Endodermal cell (in vitro differentiated cells): ENCODE data around the gene ACAA2. TPM values are rescaled to one million over a fixed set of nuclear protein-coding genes. Genes with fewer than 3 reads are reported as not detected.

Experiments used
- DNase-seq: peaks from one replicate; pipeline ENCODE4 v3.0.0-alpha.2; 2017
- H3K27ac ChIP-seq: 2 replicates; pipeline ENCODE4 v1.5.1; 2013; ENCODE audit warnings: mild to moderate bottlenecking, low read depth, low read length, moderate library complexity
- H3K27me3 ChIP-seq: 2 replicates; pipeline ENCODE4 v1.6.1; 2013; ENCODE audit warnings: mild to moderate bottlenecking, low read length, moderate library complexity; ENCODE audit not compliant: insufficient read depth, control insufficient read depth, poor library complexity, severe bottlenecking
- H3K36me3 ChIP-seq: 2 replicates; pipeline ENCODE4 v1.7.0; 2013; ENCODE audit warnings: mild to moderate bottlenecking, low read length, moderate library complexity; ENCODE audit not compliant: control insufficient read depth, insufficient read depth
- H3K4me1 ChIP-seq: one replicate; pipeline ENCODE4 v1.7.0; 2013; ENCODE audit warnings: low read length; ENCODE audit not compliant: control insufficient read depth, insufficient read depth
- H3K4me3 ChIP-seq: 2 replicates; pipeline ENCODE4 v1.5.1; 2013; ENCODE audit warnings: mild to moderate bottlenecking, low read length, moderate library complexity
- H3K9ac ChIP-seq: 2 replicates; pipeline ENCODE4 v1.6.1; 2013; ENCODE audit warnings: mild to moderate bottlenecking, low read length, moderate library complexity; ENCODE audit not compliant: poor library complexity, severe bottlenecking; ENCODE audit errors: extremely low read depth
- H3K9me3 ChIP-seq: 2 replicates; pipeline ENCODE4 v1.6.1; 2013; ENCODE audit warnings: mild to moderate bottlenecking, low read length, moderate library complexity; ENCODE audit not compliant: control insufficient read depth
- H3K27ac Mint-ChIP-seq: 2 replicates; pipeline ENCODE4 v1.8.0; 2020; ENCODE audit warnings: mixed read lengths
- H3K27me3 Mint-ChIP-seq: 2 replicates; pipeline ENCODE4 v1.8.0; 2021; ENCODE audit warnings: mild to moderate bottlenecking, mixed read lengths; ENCODE audit not compliant: insufficient read depth
- H3K36me3 Mint-ChIP-seq: 2 replicates; pipeline ENCODE4 v1.8.0; 2020; ENCODE audit warnings: low read depth, mixed read lengths
- H3K4me1 Mint-ChIP-seq: 2 replicates; pipeline ENCODE4 v1.8.0; 2020; ENCODE audit warnings: mixed read lengths
- H3K4me3 Mint-ChIP-seq: 2 replicates; pipeline ENCODE4 v1.8.0; 2020; ENCODE audit warnings: mild to moderate bottlenecking, moderate library complexity, mixed read lengths
- H3K9me3 Mint-ChIP-seq: 2 replicates; pipeline ENCODE4 v1.8.0; 2020; ENCODE audit warnings: mild to moderate bottlenecking, mixed read lengths
- whole genome bisulfite sequencing, 2 experiments: methylation state at CpG; one replicate each; pipeline versions ENCODE4 v1.1.5 to v1.1.7; 2013; ENCODE audit warnings: missing lambda C conversion rate in 2 of 2, mixed read lengths in 1 of 2; ENCODE audit not compliant: insufficient coverage in 1 of 2, insufficient read length in 1 of 2; 5-methylcytosine and 5-hydroxymethylcytosine counted together
- total RNA-seq, 2 donors: library from RNA; stranded (reverse); fragmentation: NEBNext Ultra II Directional in 1 of 2; extraction: Animal tissue kit (Norgen Biotek cat#: 25700) in 1 of 2; gene quantifications; 2 replicates in 1 of 2; 3 replicates in 1 of 2; pipeline ENCODE4 v1.2.1, GENCODE V29; 2021
- TF ChIP-seq, protein P1 (sequence below): fragments of 200-600 bp; sonication (generic); conservative IDR thresholded peaks from 2 replicates; pipeline ENCODE4 v1.5.0; 2021; ENCODE audit warnings: antibody characterized with exemption, mild to moderate bottlenecking

Gene ACAA2
- total RNA-seq, 2 donors from 2014 or later: 128 to 131 TPM

GRCh38 chr18:49846718-49847470 is 33.6 kb upstream of the ACAA2 start:
- no peaks in the 10 kb centered on the region for H3K9me3 Mint-ChIP-seq

DNA sequence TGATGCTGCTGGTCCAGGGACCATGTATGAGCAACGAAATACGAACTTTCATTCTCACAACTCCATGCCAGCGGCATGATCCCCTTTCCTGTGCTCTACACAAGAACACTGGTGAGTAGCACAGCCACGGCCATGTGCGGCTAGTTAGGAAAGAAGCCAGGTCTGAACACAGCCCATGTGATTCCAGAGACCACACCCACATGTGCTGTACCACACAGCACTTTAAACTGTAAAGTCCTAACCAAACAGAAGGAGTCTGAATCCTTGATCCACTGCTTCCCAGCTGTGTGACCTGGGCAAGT is 33.0 kb upstream of the ACAA2 start:
- no peaks in the 10 kb centered on the region for H3K9me3 ChIP-seq
- H3K27me3 ChIP-seq: no peaks in the 10 kb centered on the region
- no peak overlapping the region for H3K27ac Mint-ChIP-seq
- no peaks in the 10 kb centered on the region for H3K4me1 ChIP-seq
- TF ChIP-seq, protein P1, sequence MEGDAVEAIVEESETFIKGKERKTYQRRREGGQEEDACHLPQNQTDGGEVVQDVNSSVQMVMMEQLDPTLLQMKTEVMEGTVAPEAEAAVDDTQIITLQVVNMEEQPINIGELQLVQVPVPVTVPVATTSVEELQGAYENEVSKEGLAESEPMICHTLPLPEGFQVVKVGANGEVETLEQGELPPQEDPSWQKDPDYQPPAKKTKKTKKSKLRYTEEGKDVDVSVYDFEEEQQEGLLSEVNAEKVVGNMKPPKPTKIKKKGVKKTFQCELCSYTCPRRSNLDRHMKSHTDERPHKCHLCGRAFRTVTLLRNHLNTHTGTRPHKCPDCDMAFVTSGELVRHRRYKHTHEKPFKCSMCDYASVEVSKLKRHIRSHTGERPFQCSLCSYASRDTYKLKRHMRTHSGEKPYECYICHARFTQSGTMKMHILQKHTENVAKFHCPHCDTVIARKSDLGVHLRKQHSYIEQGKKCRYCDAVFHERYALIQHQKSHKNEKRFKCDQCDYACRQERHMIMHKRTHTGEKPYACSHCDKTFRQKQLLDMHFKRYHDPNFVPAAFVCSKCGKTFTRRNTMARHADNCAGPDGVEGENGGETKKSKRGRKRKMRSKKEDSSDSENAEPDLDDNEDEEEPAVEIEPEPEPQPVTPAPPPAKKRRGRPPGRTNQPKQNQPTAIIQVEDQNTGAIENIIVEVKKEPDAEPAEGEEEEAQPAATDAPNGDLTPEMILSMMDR: no peak
- H3K27ac ChIP-seq: no peak overlapping the region
- H3K4me3 ChIP-seq: no peak overlapping the region
- peaks cover 13% of the 10 kb centered on the region for H3K36me3 Mint-ChIP-seq
- no peak overlapping the region for H3K9ac ChIP-seq
- H3K4me3 Mint-ChIP-seq: no peak overlapping the region
- H3K36me3 ChIP-seq: peaks cover 4% of the 10 kb centered on the region
- H3K9me3 Mint-ChIP-seq: no peaks in the 10 kb centered on the region
- no peaks in the 10 kb centered on the region for H3K27me3 Mint-ChIP-seq
- H3K4me1 Mint-ChIP-seq: peaks cover 17% of the 10 kb centered on the region
- 92 to 100% methylated on average over 2 to 5 of the region's 5 CpGs for WGBS, 2 experiments
- no peak for DNase-seq

More at GRCh38 chr18:49846718-49847470, 33.6 kb upstream of the ACAA2 start:
- Mint-ChIP-seq H3K36me3 (peaks cover 12% of the 10 kb centered on the region), H3K4me1 (peaks cover 17% of the 10 kb centered on the region), H3K27ac (no peak overlapping the region), H3K4me3 (no peak overlapping the region), H3K27me3 (no peaks in the 10 kb centered on the region)
- no peak for DNase-seq
- Histone ChIP-seq H3K27ac (no peak overlapping the region), H3K27me3 (no peaks in the 10 kb centered on the region), H3K36me3 (peaks cover 4% of the 10 kb centered on the region), H3K4me1 (no peaks in the 10 kb centered on the region), H3K9ac (no peak overlapping the region), H3K4me3 (no peak overlapping the region), H3K9me3 (no peaks in the 10 kb centered on the region)
- 79 to 91% methylated on average over 2 to 10 of the region's 10 CpGs for WGBS, 2 experiments
- TF ChIP-seq, protein P1: no peak

GRCh38 chr18:49845629-49846360 is 32.5 kb upstream of the ACAA2 start:
- no peaks in the 10 kb centered on the region for H3K27me3 Mint-ChIP-seq
- no peak overlapping the region for H3K4me3 Mint-ChIP-seq
- no peaks in the 10 kb centered on the region for H3K4me1 ChIP-seq
- no peak overlapping the region for H3K9ac ChIP-seq
- H3K4me3 ChIP-seq: no peak overlapping the region
- no peaks in the 10 kb centered on the region for H3K9me3 Mint-ChIP-seq
- 78 to 81% methylated on average over 4 to 6 of the region's 6 CpGs for WGBS, 2 experiments
- peak; percentile 65 for DNase-seq
- peaks cover 4% of the 10 kb centered on the region for H3K36me3 ChIP-seq
- peaks cover 17% of the 10 kb centered on the region for H3K4me1 Mint-ChIP-seq
- H3K27ac Mint-ChIP-seq: peak overlapping the region; percentile 55
- H3K27ac ChIP-seq: no peak overlapping the region
- no peaks in the 10 kb centered on the region for H3K27me3 ChIP-seq
- peaks cover 14% of the 10 kb centered on the region for H3K36me3 Mint-ChIP-seq
- TF ChIP-seq, protein P1: no peak
- H3K9me3 ChIP-seq: no peaks in the 10 kb centered on the region
